GM18505 (cell line): ENCODE measurements around the gene PTPRK.

ENCODE experiments used
- ATAC-seq: cut with Tn5 transposase; IDR thresholded peaks from one replicate; pipeline ENCODE4 v1.9.1; 2021; ENCODE audit not compliant: unreplicated experiment
- POLR2A ChIP-seq: IDR thresholded peaks from 4 replicates; pipeline ENCODE4 v1.6.1; 2011; ENCODE audit warnings: borderline replicate concordance; ENCODE audit not compliant: insufficient read depth, insufficient read length; ENCODE audit errors: extremely low read depth

The PTPRK gene

GRCh38 chr6:128047989-128048388 is 472.4 kb downstream of the PTPRK start:
- no peak for TF ChIP-seq POLR2A
- no peak for ATAC-seq

GRCh38 chr6:128046033-128046432 is 474.4 kb downstream of the PTPRK start:
- no peak for TF ChIP-seq POLR2A
- no peak for ATAC-seq

- ATAC-seq, result no peak
- no peak for TF ChIP-seq POLR2A
Measured at GRCh38 chr6:128039543-128039942, 480.9 kb downstream of the PTPRK start.

GRCh38 chr6:128036808-128037570 is 483.4 kb downstream of the PTPRK start:
- ATAC-seq, result no peak
- no peak for TF ChIP-seq POLR2A

GRCh38 chr6:128033156-128033555 is 487.2 kb downstream of the PTPRK start:
- TF ChIP-seq POLR2A, result no peak
- no peak for ATAC-seq

- ATAC-seq, result no peak
- TF ChIP-seq POLR2A, result no peak
Measured at GRCh38 chr6:128032042-128032441, 488.4 kb downstream of the PTPRK start.

GRCh38 chr6:128029826-128030225 is 490.6 kb downstream of the PTPRK start:
- TF ChIP-seq POLR2A, result no peak
- no peak for ATAC-seq

- no peak for ATAC-seq
- TF ChIP-seq POLR2A, result no peak
Measured at GRCh38 chr6:128028183-128028582, 492.2 kb downstream of the PTPRK start.

GRCh38 chr6:128025478-128025877 is 494.9 kb downstream of the PTPRK start:
- no peak for TF ChIP-seq POLR2A
- no peak for ATAC-seq

- ATAC-seq, result no peak
- no peak for TF ChIP-seq POLR2A
Measured at GRCh38 chr6:128024969-128025368, 495.4 kb downstream of the PTPRK start.

GRCh38 chr6:128024046-128024445 is 496.4 kb downstream of the PTPRK start:
- no peak for TF ChIP-seq POLR2A
- ATAC-seq, result no peak

- ATAC-seq, result no peak
- no peak for TF ChIP-seq POLR2A
Measured at GRCh38 chr6:128018821-128019220, 501.6 kb downstream of the PTPRK start.

- no peak for ATAC-seq
- no peak for TF ChIP-seq POLR2A
Measured at GRCh38 chr6:128017288-128017687, 503.1 kb downstream of the PTPRK start.

- ATAC-seq, result no peak
- no peak for TF ChIP-seq POLR2A
Measured at GRCh38 chr6:128007658-128008057, 512.7 kb downstream of the PTPRK start.

GRCh38 chr6:128005009-128005408 is 515.4 kb downstream of the PTPRK start:
- TF ChIP-seq POLR2A, result no peak
- no peak for ATAC-seq

GRCh38 chr6:128000363-128000762 is 520.0 kb downstream of the PTPRK start:
- no peak for TF ChIP-seq POLR2A
- no peak for ATAC-seq

GRCh38 chr6:127998985-127999384 is 521.4 kb downstream of the PTPRK start:
- no peak for ATAC-seq
- TF ChIP-seq POLR2A, result no peak
